ENCODE data around the gene SGSM1.
"Not testable (repeated sequence)": the region's sequence is repeated elsewhere in the genome, so short reads cannot be mapped to it uniquely, and the experiment has no call there.

SGSM1 gene

GRCh38 chr22:24830205-24830979 lies 24.4 kb downstream of the SGSM1 start:
- no peak overlapping the region for H3K4me3 ChIP-seq (ENCODE audit: low read depth, low read length)
- TF ChIP-seq, protein P1, sequence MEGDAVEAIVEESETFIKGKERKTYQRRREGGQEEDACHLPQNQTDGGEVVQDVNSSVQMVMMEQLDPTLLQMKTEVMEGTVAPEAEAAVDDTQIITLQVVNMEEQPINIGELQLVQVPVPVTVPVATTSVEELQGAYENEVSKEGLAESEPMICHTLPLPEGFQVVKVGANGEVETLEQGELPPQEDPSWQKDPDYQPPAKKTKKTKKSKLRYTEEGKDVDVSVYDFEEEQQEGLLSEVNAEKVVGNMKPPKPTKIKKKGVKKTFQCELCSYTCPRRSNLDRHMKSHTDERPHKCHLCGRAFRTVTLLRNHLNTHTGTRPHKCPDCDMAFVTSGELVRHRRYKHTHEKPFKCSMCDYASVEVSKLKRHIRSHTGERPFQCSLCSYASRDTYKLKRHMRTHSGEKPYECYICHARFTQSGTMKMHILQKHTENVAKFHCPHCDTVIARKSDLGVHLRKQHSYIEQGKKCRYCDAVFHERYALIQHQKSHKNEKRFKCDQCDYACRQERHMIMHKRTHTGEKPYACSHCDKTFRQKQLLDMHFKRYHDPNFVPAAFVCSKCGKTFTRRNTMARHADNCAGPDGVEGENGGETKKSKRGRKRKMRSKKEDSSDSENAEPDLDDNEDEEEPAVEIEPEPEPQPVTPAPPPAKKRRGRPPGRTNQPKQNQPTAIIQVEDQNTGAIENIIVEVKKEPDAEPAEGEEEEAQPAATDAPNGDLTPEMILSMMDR (IDR thresholded peaks at IDR 0.05; ENCODE audit: borderline replicate concordance, insufficient read depth, low read depth, low read length): no peak

GRCh38 chr22:24831687-24832086 lies 25.7 kb downstream of the SGSM1 start:
- no peak overlapping the region for H3K4me3 ChIP-seq (ENCODE audit: low read depth, low read length)
- TF ChIP-seq, protein P1 (IDR thresholded peaks at IDR 0.05; ENCODE audit: borderline replicate concordance, insufficient read depth, low read depth, low read length): no peak

DNA sequence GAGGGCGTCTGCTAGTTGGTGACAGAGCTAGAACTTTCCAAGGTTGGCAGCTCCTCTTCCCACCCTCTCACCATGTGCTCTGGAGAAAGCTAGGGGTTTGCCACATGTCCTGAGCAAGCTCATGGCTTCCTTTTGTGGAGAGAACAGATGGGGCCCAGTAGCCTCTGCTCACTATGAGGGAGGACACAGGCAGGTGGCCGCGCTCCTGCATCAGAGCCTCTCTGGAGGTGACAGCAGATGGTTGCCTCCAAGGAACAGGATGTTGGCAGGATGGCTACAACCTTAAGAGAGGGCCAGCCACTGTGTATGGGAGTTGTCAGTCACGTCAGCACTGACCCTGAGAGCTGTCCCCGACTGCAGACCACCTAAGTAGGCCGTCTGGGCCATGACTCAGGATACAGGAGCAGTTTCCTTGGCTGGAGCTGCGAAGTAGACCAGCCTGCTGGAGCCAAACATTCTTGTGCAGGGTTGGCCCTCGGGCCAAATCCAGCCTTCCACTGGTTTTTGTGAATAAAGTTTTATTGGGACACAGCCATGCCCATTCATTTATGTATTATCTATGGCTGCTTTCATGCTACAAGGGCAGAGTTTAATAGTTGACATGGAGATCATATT lies 28.0 kb downstream of the SGSM1 start:
- no peak overlapping the region for H3K4me3 ChIP-seq (ENCODE audit: low read depth, low read length)
- TF ChIP-seq, protein P1 (IDR thresholded peaks at IDR 0.05; ENCODE audit: borderline replicate concordance, insufficient read depth, low read depth, low read length): no peak

DNA sequence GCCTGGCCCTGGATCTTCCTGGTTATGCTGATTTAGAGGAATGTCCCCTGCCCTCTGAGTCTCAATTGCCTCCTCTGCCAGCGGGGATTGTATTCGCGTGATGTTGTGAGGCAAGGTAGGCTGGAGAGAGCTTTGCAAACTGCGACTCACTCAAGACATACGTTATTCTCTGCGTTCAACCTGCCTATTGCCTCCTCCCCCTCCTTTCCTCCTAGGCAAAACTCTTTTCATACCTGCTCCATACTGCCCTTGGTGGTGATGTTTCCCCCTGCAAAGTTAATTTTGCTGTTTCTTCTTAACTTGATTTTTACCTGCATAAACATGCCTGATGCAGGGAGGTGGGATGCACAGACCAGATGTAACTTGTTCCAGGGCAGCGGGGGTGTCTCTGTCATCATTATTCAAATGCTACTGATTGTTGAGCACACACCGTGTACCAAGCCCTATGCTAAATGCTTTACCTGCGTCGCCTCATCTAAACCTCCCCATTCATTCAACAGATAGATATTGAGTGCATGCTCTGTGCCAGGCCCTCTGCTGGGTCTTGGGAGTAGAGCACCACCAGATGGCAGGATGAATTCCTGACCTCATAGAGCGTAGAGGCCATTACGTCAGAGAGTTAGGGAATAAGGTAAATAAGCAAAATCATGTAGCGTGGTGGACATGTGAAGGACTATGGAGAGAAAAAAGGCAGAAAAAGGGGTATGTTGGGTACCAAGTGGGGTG lies 29.0 kb downstream of the SGSM1 start:
- TF ChIP-seq, protein P1 (IDR thresholded peaks at IDR 0.05; ENCODE audit: borderline replicate concordance, insufficient read depth, low read depth, low read length): 0 out of 2 replicates have a peak, but pooled peaks have one; percentile 4
- H3K4me3 ChIP-seq (ENCODE audit: low read depth, low read length): no peak overlapping the region

GRCh38 chr22:24836282-24836681 lies 30.3 kb downstream of the SGSM1 start:
- H3K4me3 ChIP-seq (ENCODE audit: low read depth, low read length): no peak overlapping the region
- TF ChIP-seq, protein P1 (IDR thresholded peaks at IDR 0.05; ENCODE audit: borderline replicate concordance, insufficient read depth, low read depth, low read length): no peak

GRCh38 chr22:24837517-24837916 lies 31.5 kb downstream of the SGSM1 start:
- not testable (repeated sequence) for H3K4me3 ChIP-seq (ENCODE audit: low read depth, low read length)

- no peak overlapping the region for H3K4me3 ChIP-seq (ENCODE audit: low read depth, low read length)
- TF ChIP-seq, protein P1 (IDR thresholded peaks at IDR 0.05; ENCODE audit: borderline replicate concordance, insufficient read depth, low read depth, low read length): no peak
Observed at GRCh38 chr22:24841261-24841660, 35.2 kb downstream of the SGSM1 start.
